Trophoblast cell (in vitro differentiated cells and primary cell): Measurements from ENCODE around the gene C3orf70.

Source experiments
- DNase-seq, 2 donors: peaks; one replicate each; pipeline ENCODE4 v3.0.0-alpha.2; 2016
- H2AFZ ChIP-seq: 2 replicates; pipeline ENCODE4 v1.6.1; 2013; ENCODE audit warnings: low read length, moderate library complexity, mild to moderate bottlenecking; ENCODE audit not compliant: insufficient read depth, poor library complexity
- H2AK5ac ChIP-seq: 2 replicates; pipeline ENCODE4 v1.6.1; 2013; ENCODE audit warnings: mild to moderate bottlenecking, low read length
- H2BK120ac ChIP-seq: 2 replicates; pipeline ENCODE4 v1.6.1; 2013; ENCODE audit warnings: low read length, mild to moderate bottlenecking, moderate library complexity; ENCODE audit not compliant: insufficient read depth, poor library complexity
- H2BK12ac ChIP-seq: 2 replicates; pipeline ENCODE4 v1.6.1; 2013; ENCODE audit warnings: mild to moderate bottlenecking, low read length, moderate library complexity
- H2BK5ac ChIP-seq: 2 replicates; pipeline ENCODE4 v1.6.1; 2013; ENCODE audit warnings: low read length, low read depth, moderate library complexity, mild to moderate bottlenecking; ENCODE audit not compliant: poor library complexity
- H3K14ac ChIP-seq: 2 replicates; pipeline ENCODE4 v1.6.1; 2013; ENCODE audit warnings: mild to moderate bottlenecking, low read length
- H3K18ac ChIP-seq: 2 replicates; pipeline ENCODE4 v1.6.1; 2013; ENCODE audit warnings: mild to moderate bottlenecking, low read length
- H3K23ac ChIP-seq: 2 replicates; pipeline ENCODE4 v1.6.1; 2013; ENCODE audit warnings: low read length
- H3K27ac ChIP-seq: 2 replicates; pipeline ENCODE4 v1.5.1; 2013; ENCODE audit warnings: low read depth, mild to moderate bottlenecking, inconsistent platforms, low read length, moderate library complexity
- H3K27me3 ChIP-seq: 2 replicates; pipeline ENCODE4 v1.6.1; 2013; ENCODE audit warnings: inconsistent platforms, mild to moderate bottlenecking, low read length, moderate library complexity; ENCODE audit not compliant: insufficient read depth
- H3K36me3 ChIP-seq, 2 experiments: 1 replicate in 1 of 2; 2 replicates in 1 of 2; pipeline ENCODE4 v1.6.1; 2013; ENCODE audit warnings: low read length in 2 of 2, mild to moderate bottlenecking in 2 of 2, moderate library complexity in 1 of 2; ENCODE audit not compliant: insufficient read depth in 2 of 2, control insufficient read depth in 1 of 2
- H3K4ac ChIP-seq: 2 replicates; pipeline ENCODE4 v1.6.1; 2013; ENCODE audit warnings: low read depth, mild to moderate bottlenecking, low read length, moderate library complexity
- H3K4me1 ChIP-seq, 2 experiments: 1 replicate in 1 of 2; 2 replicates in 1 of 2; pipeline ENCODE4 v1.6.1; 2013; ENCODE audit warnings: low read length in 2 of 2, mild to moderate bottlenecking in 2 of 2, moderate library complexity in 1 of 2; ENCODE audit not compliant: insufficient read depth in 2 of 2, control insufficient read depth in 1 of 2
- H3K4me2 ChIP-seq: 2 replicates; pipeline ENCODE4 v1.6.1; 2013; ENCODE audit warnings: inconsistent platforms, mild to moderate bottlenecking, low read length, moderate library complexity
- H3K4me3 ChIP-seq: 2 replicates; pipeline ENCODE4 v1.5.1; 2013; ENCODE audit warnings: mild to moderate bottlenecking, low read depth, low read length, inconsistent platforms
- H3K79me1 ChIP-seq: one replicate; pipeline ENCODE4 v1.6.1; 2013; ENCODE audit warnings: low read length
- H3K79me2 ChIP-seq: 2 replicates; pipeline ENCODE4 v1.6.1; 2013; ENCODE audit warnings: low read length, mild to moderate bottlenecking; ENCODE audit not compliant: control insufficient read depth, insufficient read depth, poor library complexity
- H3K9ac ChIP-seq: 2 replicates; pipeline ENCODE4 v1.6.1; 2013; ENCODE audit warnings: mild to moderate bottlenecking, low read length
- H3K9me3 ChIP-seq: 2 replicates; pipeline ENCODE4 v1.6.1; 2013; ENCODE audit warnings: low read depth, mild to moderate bottlenecking, control low read depth, inconsistent platforms, low read length; ENCODE audit not compliant: insufficient read depth
- H4K12ac ChIP-seq: 2 replicates; pipeline ENCODE4 v1.6.1; 2013; ENCODE audit warnings: low read depth, mild to moderate bottlenecking, low read length, moderate library complexity
- H4K8ac ChIP-seq: 2 replicates; pipeline ENCODE4 v1.6.1; 2013; ENCODE audit warnings: low read depth, mild to moderate bottlenecking, low read length, moderate library complexity
- H4K91ac ChIP-seq: one replicate; pipeline ENCODE4 v1.6.1; 2013; ENCODE audit warnings: low read depth, mild to moderate bottlenecking, low read length, moderate library complexity
- WGBS: extraction: QIAGEN DNeasy Blood & Tissue Kit; methylation state at CpG from one replicate; pipeline ENCODE4 v1.1.7; 2013; ENCODE audit warnings: missing lambda C conversion rate; ENCODE audit not compliant: insufficient read length, insufficient coverage; ENCODE audit errors: extremely low coverage; 5-methylcytosine and 5-hydroxymethylcytosine counted together

The C3orf70 gene

GRCh38 chr3:185029086-185029485 lies 123.8 kb downstream of the C3orf70 start:
- no peak overlapping the region for H2AFZ ChIP-seq
- no peaks in the 10 kb centered on the region for H3K9me3 ChIP-seq
- no peaks in the 10 kb centered on the region for H3K4me1 ChIP-seq
- no peak overlapping the region for H3K14ac ChIP-seq
- no peaks in the 10 kb centered on the region for H3K79me1 ChIP-seq
- H3K4me3 ChIP-seq = no peak overlapping the region
- H2BK120ac ChIP-seq = no peak overlapping the region
- H3K18ac ChIP-seq = no peak overlapping the region
- no peak for DNase-seq
- H3K23ac ChIP-seq = no peak overlapping the region
- no peak overlapping the region for H3K4me2 ChIP-seq
- no peak overlapping the region for H4K8ac ChIP-seq
- H3K27ac ChIP-seq = no peak overlapping the region
- no peak overlapping the region for H2BK5ac ChIP-seq
- H3K4ac ChIP-seq = no peak overlapping the region
- no peaks in the 10 kb centered on the region for H3K79me2 ChIP-seq
- H2BK12ac ChIP-seq = no peak overlapping the region
- no peaks in the 10 kb centered on the region for H3K36me3 ChIP-seq
- no peak overlapping the region for H4K12ac ChIP-seq
- H2AK5ac ChIP-seq = no peak overlapping the region
- H4K91ac ChIP-seq = no peak overlapping the region
- no peak overlapping the region for H3K9ac ChIP-seq
- no peaks in the 10 kb centered on the region for H3K27me3 ChIP-seq
- no CpG with 5 or more reads among the region's 1 CpG for WGBS

GRCh38 chr3:185028121-185028520 lies 124.7 kb downstream of the C3orf70 start:
- no peak overlapping the region for H3K23ac ChIP-seq
- WGBS = no CpG with 5 or more reads among the region's 3 CpGs

More at GRCh38 chr3:185028121-185028520, 124.7 kb downstream of the C3orf70 start:
- no peak overlapping the region for H3K27ac ChIP-seq
- H4K91ac ChIP-seq = no peak overlapping the region
- H3K4me2 ChIP-seq = no peak overlapping the region
- no peak overlapping the region for H2AFZ ChIP-seq
- H3K36me3 ChIP-seq = no peaks in the 10 kb centered on the region
- H2BK5ac ChIP-seq = no peak overlapping the region
- H3K9ac ChIP-seq = no peak overlapping the region
- H3K9me3 ChIP-seq = no peaks in the 10 kb centered on the region
- H3K18ac ChIP-seq = no peak overlapping the region
- H3K27me3 ChIP-seq = no peaks in the 10 kb centered on the region
- no peaks in the 10 kb centered on the region for H3K4me1 ChIP-seq
- H2BK120ac ChIP-seq = no peak overlapping the region
- no peak overlapping the region for H2BK12ac ChIP-seq
- no peak overlapping the region for H3K4ac ChIP-seq
- no peak overlapping the region for H4K8ac ChIP-seq
- no peak for DNase-seq
- H3K4me3 ChIP-seq = no peak overlapping the region
- H4K12ac ChIP-seq = no peak overlapping the region
- H2AK5ac ChIP-seq = no peak overlapping the region
- H3K79me2 ChIP-seq = no peaks in the 10 kb centered on the region
- H3K79me1 ChIP-seq = no peaks in the 10 kb centered on the region
- H3K14ac ChIP-seq = no peak overlapping the region
